GM19397 (cell line): ENCODE measurements around the gene PLA1A.
"Not testable (repeated sequence)": the region's sequence is repeated elsewhere in the genome, so short reads cannot be mapped to it uniquely, and the experiment has no call there.

Source experiments
- ATAC-seq: cut with Tn5 transposase; IDR thresholded peaks from one replicate; pipeline ENCODE4 v1.9.1; 2021; ENCODE audit warnings: mild to moderate bottlenecking, moderate library complexity; ENCODE audit not compliant: unreplicated experiment

Gene PLA1A

GRCh38 chr3:119575507-119575906 lies 22.2 kb upstream of the PLA1A start:
- ATAC-seq = no peak

GRCh38 chr3:119579366-119580066 lies 18.2 kb upstream of the PLA1A start, which contains the start of gene ADPRH:
Gene ADPRH, plus strand, starts transcription at chr3:119579492. Its CDS starts 2,678 bp downstream, at chr3:119582170.
- peak; percentile 72 for ATAC-seq

DNA sequence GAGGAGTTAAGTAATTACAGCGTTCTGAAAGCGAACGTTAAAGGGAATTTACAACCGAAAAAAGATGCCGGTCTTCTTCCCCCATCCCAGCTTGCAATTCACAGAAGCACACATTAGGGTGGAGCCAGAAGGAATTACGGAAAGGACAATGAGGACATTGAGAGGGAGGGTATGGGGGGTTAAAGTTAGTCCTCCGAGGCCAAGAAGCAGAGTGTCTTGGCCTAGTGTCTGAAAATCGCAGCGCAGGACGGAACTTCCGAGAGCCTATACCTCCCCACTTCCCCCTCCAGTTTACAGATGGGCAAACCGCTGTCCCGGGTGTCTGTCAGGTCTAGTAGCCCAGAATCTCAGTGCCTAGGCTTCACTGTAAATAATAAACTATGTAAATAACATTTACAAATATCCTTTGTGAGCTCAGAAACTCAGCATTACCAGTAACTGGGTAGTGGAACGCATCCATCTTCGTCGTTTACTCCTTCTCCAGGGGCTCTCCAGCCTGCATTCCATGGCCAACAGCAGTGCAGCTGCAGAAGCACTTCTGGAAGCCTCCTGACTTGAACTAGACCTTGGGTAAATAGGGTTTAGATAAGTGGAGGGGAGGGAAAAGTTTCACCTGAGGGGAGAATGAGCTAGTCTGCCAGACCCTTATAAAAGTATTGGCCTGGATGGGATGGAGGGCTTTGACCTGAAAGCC lies 17.5 kb upstream of the PLA1A start:
- ATAC-seq = peak; percentile 70

GRCh38 chr3:119582178-119582577 lies 15.5 kb upstream of the PLA1A start:
- ATAC-seq = no peak

DNA sequence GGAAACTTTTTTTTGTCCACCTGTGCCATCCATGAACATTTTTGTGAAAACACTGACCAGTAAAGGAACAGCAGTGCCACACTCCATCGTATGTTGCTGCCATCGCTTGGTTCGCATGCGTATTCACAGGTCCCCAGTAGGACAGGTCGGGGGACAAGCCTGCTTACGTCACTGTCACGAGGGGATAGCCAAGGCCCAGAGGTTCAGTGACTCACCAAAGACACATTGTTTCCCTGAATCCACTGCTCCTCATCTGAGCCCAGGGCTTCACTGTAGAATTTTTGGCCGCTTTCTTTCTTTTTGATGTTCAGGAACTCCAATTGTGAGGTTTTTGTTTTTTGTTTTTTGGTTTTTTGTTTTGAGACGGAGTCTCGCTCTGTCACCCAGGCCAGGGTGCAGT lies 12.5 kb upstream of the PLA1A start:
- ATAC-seq = no peak

DNA sequence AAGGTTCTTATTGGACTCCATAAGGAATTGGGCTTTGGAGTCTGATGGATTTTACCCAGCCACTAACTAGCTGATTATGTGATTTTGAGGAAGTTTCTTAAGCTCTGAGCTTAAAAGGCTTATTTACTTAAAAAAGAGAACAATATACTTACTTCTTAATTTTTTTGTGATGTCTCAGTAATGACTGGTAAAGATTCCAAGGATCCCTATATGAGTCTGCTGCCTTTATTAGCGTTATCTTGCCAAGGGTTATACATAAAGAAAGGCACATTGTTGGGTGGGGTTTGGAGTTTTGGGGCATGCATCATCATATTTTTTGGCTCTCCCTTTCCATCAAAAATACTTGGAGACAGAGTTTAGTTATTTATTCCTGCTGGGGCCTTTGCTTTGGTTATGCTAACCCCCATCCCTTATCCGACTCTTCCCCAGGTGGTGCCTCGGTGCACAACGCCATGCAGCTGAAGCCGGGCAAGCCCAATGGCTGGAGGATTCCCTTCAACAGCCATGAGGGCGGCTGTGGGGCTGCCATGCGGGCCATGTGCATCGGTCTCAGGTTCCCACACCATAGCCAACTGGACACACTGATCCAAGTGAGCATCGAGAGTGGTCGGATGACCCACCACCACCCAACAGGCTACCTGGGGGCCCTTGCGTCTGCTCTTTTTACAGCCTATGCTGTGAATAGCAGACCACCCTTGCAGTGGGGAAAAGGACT lies 11.7 kb upstream of the PLA1A start:
- ATAC-seq = no peak

DNA sequence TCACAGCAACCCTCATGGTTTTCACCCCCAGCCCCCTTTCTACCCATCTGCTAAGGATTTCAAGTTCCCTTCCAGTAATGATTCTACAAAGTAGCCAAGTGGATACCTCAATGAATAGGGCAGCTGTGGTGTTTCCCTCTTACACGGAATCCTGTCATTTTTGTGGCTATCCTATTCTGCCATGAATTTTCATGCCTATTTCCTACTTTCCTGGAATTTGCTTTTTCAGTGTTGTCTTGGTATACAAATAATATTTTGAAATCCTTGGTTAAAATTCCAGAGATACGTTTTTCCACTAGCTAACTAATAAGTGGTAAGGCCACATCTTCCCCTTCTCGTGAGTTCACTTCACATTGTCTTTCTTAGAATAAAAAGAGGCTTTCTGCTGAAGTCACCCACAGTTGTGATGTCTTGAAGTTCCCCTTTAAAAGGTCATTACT lies 10.9 kb upstream of the PLA1A start:
- no peak for ATAC-seq

DNA sequence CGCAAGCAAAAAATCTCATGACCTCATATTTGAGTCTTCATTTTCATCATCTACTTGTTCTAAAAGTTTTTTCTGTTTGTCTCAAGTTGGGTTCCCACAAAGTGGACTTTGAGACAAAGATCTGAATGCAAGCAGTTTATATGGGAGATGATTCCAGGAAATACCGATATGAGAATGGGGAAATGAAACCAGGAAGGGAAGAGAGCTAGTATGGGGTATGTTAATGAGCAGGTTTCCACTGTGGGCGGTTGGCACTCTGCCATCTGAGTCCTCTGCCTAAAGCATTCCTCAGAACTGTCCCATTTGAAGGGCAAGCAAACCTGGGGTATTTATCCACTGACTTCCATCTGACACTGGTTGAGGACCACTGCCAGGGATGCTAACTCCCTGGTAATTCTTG lies 9.6 kb upstream of the PLA1A start:
- peak; percentile 54 for ATAC-seq

DNA sequence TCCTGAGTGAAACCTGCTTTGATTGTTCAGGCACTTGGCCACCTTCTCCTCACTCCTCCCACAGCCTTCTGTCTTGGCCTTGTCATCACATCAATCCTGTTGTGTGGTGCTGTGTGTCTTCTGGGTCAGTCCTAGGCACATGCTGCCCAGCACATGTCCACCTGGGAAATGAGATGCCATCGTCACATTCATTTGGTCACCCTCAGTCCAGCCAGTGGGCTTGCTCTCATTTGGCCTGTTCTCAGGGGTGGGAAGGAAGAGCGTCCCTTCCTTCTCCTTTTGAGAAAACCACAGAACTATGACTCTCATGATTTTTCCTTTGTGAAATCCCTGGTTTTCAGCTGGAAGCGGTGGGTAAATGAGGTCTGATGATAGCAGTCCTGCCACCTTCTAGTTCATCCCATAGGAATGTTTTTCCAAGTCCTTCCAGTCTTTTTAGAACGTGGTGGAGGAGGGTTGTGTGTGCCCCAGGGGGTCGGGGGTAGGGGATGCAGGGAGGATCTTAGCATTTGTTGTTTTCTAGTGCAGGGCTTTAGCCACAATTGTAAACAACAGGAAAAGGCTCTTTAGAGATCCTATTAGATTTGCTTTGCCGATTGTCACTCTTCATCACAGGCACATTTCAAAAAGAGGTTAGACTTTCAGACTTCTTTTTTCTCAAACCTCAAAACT lies 8.4 kb upstream of the PLA1A start:
- no peak for ATAC-seq

DNA sequence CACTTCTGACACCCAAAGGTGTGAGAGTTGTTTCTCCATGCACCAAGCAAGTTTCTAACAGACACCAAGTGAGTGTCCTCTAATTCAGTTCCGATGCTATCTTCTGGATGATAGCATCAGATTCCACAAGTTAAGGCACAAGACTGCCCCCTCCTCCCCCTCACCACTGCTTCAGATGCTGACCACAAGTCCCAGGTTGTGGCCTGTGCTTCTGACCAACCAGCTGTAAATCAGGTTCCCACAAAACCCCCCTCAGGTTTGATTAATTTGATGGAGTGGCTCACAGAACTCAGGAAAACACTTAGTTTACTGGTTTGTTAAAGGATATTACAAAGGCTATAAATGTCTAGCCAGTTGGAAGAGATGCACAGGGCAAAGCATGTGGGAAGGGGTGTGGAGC lies 7.0 kb upstream of the PLA1A start:
- ATAC-seq = no peak

GRCh38 chr3:119592861-119593260 lies 4.8 kb upstream of the PLA1A start:
- no peak for ATAC-seq

DNA sequence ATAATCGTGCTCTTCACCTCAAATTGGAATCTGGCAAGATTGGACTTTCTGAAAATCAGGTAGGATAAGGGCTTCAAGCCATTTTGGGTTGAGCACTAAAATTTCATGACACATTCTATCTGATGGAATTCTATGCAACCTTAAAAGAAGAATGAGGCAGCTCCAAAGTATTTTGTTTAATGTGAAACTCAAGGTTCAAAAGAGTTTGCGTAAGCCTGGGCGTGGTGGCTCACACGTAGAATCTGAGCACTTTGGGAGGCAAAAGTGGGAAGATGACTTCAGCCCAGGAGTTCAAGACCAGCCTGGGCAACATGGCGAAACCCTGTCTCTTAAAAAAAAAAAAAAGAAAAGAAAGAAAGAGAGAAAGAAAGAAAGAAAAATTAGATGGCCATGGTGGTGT lies 3.6 kb upstream of the PLA1A start:
- no peak for ATAC-seq

GRCh38 chr3:119594929-119595328 lies 2.8 kb upstream of the PLA1A start:
- not testable (repeated sequence) for ATAC-seq

- no peak for ATAC-seq
Measured at GRCh38 chr3:119595639-119596334, 1.9 kb upstream of the PLA1A start.

DNA sequence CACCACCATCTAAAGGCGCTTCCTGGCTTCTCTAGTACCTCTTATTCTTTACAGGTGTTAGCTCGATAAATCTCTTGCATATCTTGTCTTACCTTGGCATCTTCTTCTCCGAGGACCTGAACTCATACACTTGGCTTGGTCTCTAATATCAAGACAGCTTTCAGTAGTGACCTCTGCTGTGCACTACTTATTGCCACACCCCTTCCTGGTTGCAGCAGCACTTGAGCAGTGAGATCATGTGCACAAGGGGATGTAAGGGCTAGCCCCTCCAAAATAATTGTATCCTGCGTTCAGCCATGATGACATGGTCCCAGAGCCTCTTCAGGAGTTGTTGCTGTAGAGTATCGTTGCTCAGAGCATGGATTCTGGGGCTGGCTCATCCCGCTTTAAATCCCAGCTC lies 1.3 kb upstream of the PLA1A start:
- ATAC-seq = no peak

DNA sequence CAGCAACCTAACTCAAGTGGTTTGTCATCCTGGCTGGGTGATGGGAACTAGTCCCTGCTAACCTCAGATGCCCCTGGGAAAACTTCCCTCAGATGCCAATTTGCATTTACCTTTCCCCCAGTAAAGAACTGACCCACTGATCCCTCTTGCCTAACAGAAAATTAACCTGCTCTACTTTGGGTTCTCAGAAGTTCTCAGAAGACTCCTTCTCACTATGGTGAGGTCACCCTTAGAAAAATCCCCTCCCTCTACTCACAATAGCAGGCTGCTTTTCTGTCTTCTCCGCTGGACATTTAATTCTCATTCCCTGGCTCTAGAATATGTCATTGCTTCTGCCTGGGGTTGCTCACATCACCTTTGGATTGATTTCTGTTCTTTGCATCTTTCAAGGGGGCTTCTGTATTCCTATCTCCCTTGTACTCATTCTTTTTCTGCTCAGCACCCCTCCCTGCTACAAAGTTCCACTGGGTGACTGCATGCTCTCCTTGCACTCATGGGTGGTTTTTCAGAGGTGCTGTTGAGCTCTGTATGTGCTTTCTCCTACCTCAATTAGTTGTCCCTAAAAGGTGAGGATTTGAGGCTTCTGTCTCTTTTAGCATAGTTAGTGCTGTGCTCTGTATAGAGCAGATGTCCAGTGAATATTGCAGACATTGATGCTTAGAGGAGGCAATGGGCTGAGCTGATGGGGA lies 869 bp downstream of the PLA1A start:
- peak; percentile 34 for ATAC-seq

- ATAC-seq = no peak
Measured at GRCh38 chr3:119599558-119600174, 2.0 kb downstream of the PLA1A start.

- ATAC-seq = peak; percentile 69
Measured at GRCh38 chr3:119600732-119601131, 3.0 kb downstream of the PLA1A start.

DNA sequence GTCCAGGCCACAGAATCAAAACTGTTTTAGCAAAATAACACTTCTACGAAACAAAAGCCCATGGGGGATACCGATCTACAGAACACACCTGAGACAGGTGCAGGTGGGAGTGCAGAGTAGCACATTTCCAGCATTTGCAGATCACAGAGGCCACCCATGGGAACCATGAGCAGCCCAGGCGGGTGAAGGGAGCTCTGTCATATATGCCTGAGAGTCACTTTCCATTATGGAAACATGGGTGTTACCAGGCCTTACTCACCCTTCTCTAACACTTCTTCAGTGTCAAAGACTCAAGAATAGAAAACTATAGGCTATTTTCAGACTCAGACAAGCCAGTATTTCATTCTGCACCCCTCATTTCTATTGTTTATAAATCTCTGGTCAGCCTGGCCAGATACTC lies 3.5 kb downstream of the PLA1A start:
- ATAC-seq = no peak

- no peak for ATAC-seq
Measured at GRCh38 chr3:119602676-119603075, 5.0 kb downstream of the PLA1A start.
